ENCODE measurements around the gene SMPD4. TPM values are rescaled to one million over a fixed set of nuclear protein-coding genes. Genes with fewer than 3 reads are reported as not detected.
"Not testable (repeated sequence)": the region's sequence is repeated elsewhere in the genome, so short reads cannot be mapped to it uniquely, and the experiment has no call there.

The SMPD4 gene
- total and polyA plus RNA-seq, 2 of the 13 experiments (the other 11 are each of a cell fraction or from before 2014, with no cell fraction given), result 63.2 to 70.5 TPM

DNA sequence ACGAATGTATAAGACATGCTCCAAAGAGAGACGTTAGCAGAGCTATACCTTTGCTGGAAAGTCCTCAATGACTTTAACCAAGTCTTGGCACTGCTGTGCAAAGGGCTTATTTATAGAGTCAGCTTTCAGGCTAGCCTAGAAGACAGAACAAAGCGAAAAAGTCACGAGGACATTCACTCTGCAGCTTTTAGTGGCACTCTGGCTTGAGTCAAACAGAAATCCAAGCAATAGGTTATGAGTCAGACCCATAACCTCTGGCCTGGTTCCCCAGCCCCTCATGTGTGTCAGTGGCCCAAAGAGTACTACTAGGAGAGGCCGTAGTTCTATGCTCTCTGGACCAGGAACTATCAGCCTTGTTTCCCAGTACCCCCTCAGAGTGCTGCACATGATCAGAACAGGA, 6.5 kb downstream of the SMPD4 start:
- H3K4me2 ChIP-seq (ENCODE audit: low read depth, low read length); H3K9me3 ChIP-seq (ENCODE audit: low read length); H3K27me3 ChIP-seq (ENCODE audit: control insufficient read depth in 1 of 2, insufficient read depth in 2 of 2, low read length in 2 of 2); CTCF ChIA-PET (ENCODE audit: low intra/inter-chr PET ratio, low total read pairs); H2AFZ ChIP-seq (ENCODE audit: low read length); BruUV-seq (replicated peaks); DNase-seq (ENCODE audit: low spot score); FAIRE-seq; H3K27ac ChIP-seq (ENCODE audit: extremely low read length, insufficient read depth, low read length); intact Hi-C loops (cut with micrococcal nuclease; ENCODE audit: unreplicated experiment); H3K9ac ChIP-seq (ENCODE audit: insufficient read depth, low read depth, low read length); H3K4me3 ChIP-seq (replicated peaks in 1 of 3; ENCODE audit: insufficient read depth in 1 of 3, low read depth in 2 of 3, low read length in 3 of 3); H4K20me1 ChIP-seq (ENCODE audit: insufficient read depth, low read length); ATAC-seq; POLR2A ChIA-PET: not testable (repeated sequence)
- Histone ChIP-seq H3K36me3 (replicated peaks in 1 of 2; ENCODE audit: control insufficient read depth in 1 of 2, insufficient read depth in 2 of 2, low read length in 2 of 2) (peaks cover 27 to 71% of the 10 kb centered on the region in 2 experiments), H3K4me1 (ENCODE audit: insufficient read depth, low read length) (peaks cover 12% of the 10 kb centered on the region), H3K79me2 (ENCODE audit: insufficient read depth, low read length) (peaks cover 45% of the 10 kb centered on the region)
- 97% methylated on average over 4 of the region's 5 CpGs for WGBS (ENCODE audit: low lambda C conversion rate)
- in situ Hi-C loops (cut with HindIII; ENCODE audit: extremely low pct_ligation_motif_present, low pct_unique_long_range_greater_than_20kb), result loop anchor here (25.0 kb wide), 1 partner anchor 1312 kb away; the partner anchor contains the start of genes MZT2A and TUBA3D

DNA sequence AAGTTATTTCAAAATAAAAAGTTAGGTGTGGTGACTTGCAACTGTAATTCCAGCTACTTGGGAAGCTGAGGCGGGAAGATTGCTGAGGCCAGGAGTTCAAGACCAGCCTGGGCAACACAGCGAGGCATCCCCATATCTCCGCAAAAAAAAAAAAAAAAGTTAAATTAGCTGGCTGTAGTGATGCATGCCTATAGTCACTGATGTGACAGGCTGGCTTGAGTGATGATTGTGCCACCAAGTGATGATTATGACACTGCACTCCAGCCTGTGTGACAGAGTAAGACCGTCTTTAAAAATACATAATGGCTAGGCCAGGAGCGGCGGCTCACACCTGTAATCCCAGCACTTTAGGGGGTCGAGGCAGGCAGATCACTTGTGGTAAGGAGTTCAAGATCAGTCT, 11.5 kb downstream of the SMPD4 start:
- BruUV-seq (replicated peaks), result no TSS peak
- H4K20me1 ChIP-seq (ENCODE audit: insufficient read depth, low read length), result no peaks in the 10 kb centered on the region

More for the DNA sequence above, 11.5 kb downstream of the SMPD4 start:
- H3K4me1 ChIP-seq (ENCODE audit: insufficient read depth, low read length), result no peaks in the 10 kb centered on the region
- ChIA-PET CTCF (ENCODE audit: low intra/inter-chr PET ratio, low total read pairs) (no interaction called here), POLR2A (interaction anchor here (1.3 kb wide), 1 partner anchor 11 kb away, joined by 3 read pairs; the partner anchor contains the start of gene SMPD4)
- H3K4me2 ChIP-seq (ENCODE audit: low read depth, low read length), result no peak overlapping the region
- peaks cover 3% of the 10 kb centered on the region for H3K79me2 ChIP-seq (ENCODE audit: insufficient read depth, low read length)
- H3K9ac ChIP-seq (ENCODE audit: insufficient read depth, low read depth, low read length), result no peak overlapping the region
- 93% methylated on average over 7 of the region's 7 CpGs for WGBS (ENCODE audit: low lambda C conversion rate)
- no peak overlapping the region for H2AFZ ChIP-seq (ENCODE audit: low read length)
- no peak overlapping the region for H3K27ac ChIP-seq (ENCODE audit: extremely low read length, insufficient read depth, low read length)
- no peaks in the 10 kb centered on the region for H3K9me3 ChIP-seq (ENCODE audit: low read length)
- H3K36me3 ChIP-seq (replicated peaks in 1 of 2; ENCODE audit: control insufficient read depth in 1 of 2, insufficient read depth in 2 of 2, low read length in 2 of 2), result peaks cover 37 to 86% of the 10 kb centered on the region in 2 experiments
- no peaks in the 10 kb centered on the region for H3K27me3 ChIP-seq (ENCODE audit: control insufficient read depth in 1 of 2, insufficient read depth in 2 of 2, low read length in 2 of 2)
- no peak for DNase-seq (ENCODE audit: low spot score)
- FAIRE-seq, result no peak
- no peak overlapping the region for H3K4me3 ChIP-seq (replicated peaks in 1 of 3; ENCODE audit: insufficient read depth in 1 of 3, low read depth in 2 of 3, low read length in 3 of 3)
- no peak for ATAC-seq
- TF ChIP-seq KLF6 (CRISPR knock-in tag; IDR thresholded peaks at IDR 0.05) (no peak), ZNF747 (CRISPR knock-in tag; IDR thresholded peaks at IDR 0.05; ENCODE audit: borderline replicate concordance) (no peak), ZSCAN9 (CRISPR knock-in tag; IDR thresholded peaks at IDR 0.05; ENCODE audit: borderline replicate concordance) (no peak), ZBTB21 (CRISPR knock-in tag; IDR thresholded peaks at IDR 0.05) (no peak), HOXA7 (CRISPR knock-in tag; IDR thresholded peaks at IDR 0.05) (no peak)
- TF ChIP-seq, protein P1, sequence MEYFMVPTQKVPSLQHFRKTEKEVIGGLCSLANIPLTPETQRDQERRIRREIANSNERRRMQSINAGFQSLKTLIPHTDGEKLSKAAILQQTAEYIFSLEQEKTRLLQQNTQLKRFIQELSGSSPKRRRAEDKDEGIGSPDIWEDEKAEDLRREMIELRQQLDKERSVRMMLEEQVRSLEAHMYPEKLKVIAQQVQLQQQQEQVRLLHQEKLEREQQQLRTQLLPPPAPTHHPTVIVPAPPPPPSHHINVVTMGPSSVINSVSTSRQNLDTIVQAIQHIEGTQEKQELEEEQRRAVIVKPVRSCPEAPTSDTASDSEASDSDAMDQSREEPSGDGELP (IDR thresholded peaks at IDR 0.05; ENCODE audit: borderline replicate concordance, low read depth), result no peak
- intact Hi-C loops (cut with micrococcal nuclease; ENCODE audit: unreplicated experiment) (no loop called here), in situ Hi-C loops (cut with HindIII; ENCODE audit: extremely low pct_ligation_motif_present, low pct_unique_long_range_greater_than_20kb) (no loop called here)

Data from HepG2 (cell line).